ENCODE data around the gene BCO1. TPM values are rescaled to one million over a fixed set of nuclear protein-coding genes. Genes with fewer than 3 reads are reported as not detected.

Gene BCO1
- total and polyA plus RNA-seq, 2 of the 4 experiments (the other 2 are of a cell fraction), result not detected

GRCh38 chr16:81241706-81242105 is 3.2 kb downstream of the BCO1 start:
- dilution Hi-C loops (cut with HindIII; ENCODE audit: low sequenced_read_pairs, unreplicated experiment), result no loop called here
- no peak overlapping the region for H2AK5ac ChIP-seq (ENCODE audit: low read depth, low read length)
- H2BK5ac ChIP-seq (ENCODE audit: low read depth, low read length, poor library complexity, severe bottlenecking), result no peak overlapping the region
- H2BK120ac ChIP-seq (ENCODE audit: low read depth, low read length), result no peak overlapping the region
- ChIA-PET POLR2A (ENCODE audit: unreplicated experiment) (no interaction called here), CTCF (no interaction called here)
- no peak overlapping the region for H3K4ac ChIP-seq (ENCODE audit: low read depth, low read length)
- no peak overlapping the region for H4K8ac ChIP-seq (ENCODE audit: low read depth in 2 of 2, low read length in 2 of 2)
- no peak overlapping the region for H3K56ac ChIP-seq (ENCODE audit: extremely low read depth, insufficient read depth, low read length)
- no peak overlapping the region for H3K23ac ChIP-seq (ENCODE audit: low read depth, low read length)
- H3K18ac ChIP-seq (ENCODE audit: low read depth, low read length), result no peak overlapping the region
- DNase-seq (no peak), ATAC-seq (ENCODE audit: low read depth) (no peak)
- no peak overlapping the region for H2AK9ac ChIP-seq (replicated peaks; ENCODE audit: low read depth, low read length, poor library complexity)
- H3K4me2 ChIP-seq (ENCODE audit: low read depth, low read length), result no peak overlapping the region
- peaks cover 4% of the 10 kb centered on the region for H3K27me3 ChIP-seq (ENCODE audit: control insufficient read depth, insufficient read depth, low read length)
- no peaks in the 10 kb centered on the region for H3K79me1 ChIP-seq (ENCODE audit: low read depth in 1 of 2, low read length in 2 of 2)
- H3K4me1 ChIP-seq (ENCODE audit: control insufficient read depth, insufficient read depth, low read length), result no peaks in the 10 kb centered on the region
- no peak overlapping the region for H4K5ac ChIP-seq (ENCODE audit: low read depth, low read length)
- in situ Hi-C loops (cut with MboI; ENCODE audit: low sequenced_read_pairs), result no loop called here
- H3K14ac ChIP-seq (replicated peaks; ENCODE audit: low read depth, low read length), result no peak overlapping the region
- no peaks in the 10 kb centered on the region for H3K9me1 ChIP-seq (ENCODE audit: insufficient read depth, low read length)
- WGBS, 2 experiments (ENCODE audit: extremely low coverage in 2 of 2, insufficient read length in 1 of 2), result 80% methylated on average over 3 of the region's 5 CpGs; no CpG with 5 or more reads in 1 of the 2 experiments
- no peak overlapping the region for H4K91ac ChIP-seq (ENCODE audit: insufficient read depth, low read depth, low read length)
- no peaks in the 10 kb centered on the region for H3K36me3 ChIP-seq (ENCODE audit: control insufficient read depth, insufficient read depth, low read length)
- H3K4me3 ChIP-seq (ENCODE audit: insufficient read depth, low read depth, low read length), result no peak overlapping the region
- BruUV-seq (replicated peaks), result no TSS peak
- H4K20me1 ChIP-seq (ENCODE audit: insufficient read depth, low read length), result no peaks in the 10 kb centered on the region
- TF ChIP-seq BHLHE40 (IDR thresholded peaks at IDR 0.05; ENCODE audit: low read depth, low read length) (no peak), USF2 (IDR thresholded peaks at IDR 0.05; ENCODE audit: low read depth, low read length) (no peak), MAFK (IDR thresholded peaks at IDR 0.05; ENCODE audit: low read depth, low read length) (no peak), NFE2L2 (IDR thresholded peaks at IDR 0.05; ENCODE audit: low read depth, low read length) (no peak), MXI1 (IDR thresholded peaks at IDR 0.05; ENCODE audit: borderline replicate concordance, low read depth, low read length) (no peak), MAZ (IDR thresholded peaks at IDR 0.05; ENCODE audit: borderline replicate concordance, low read depth, low read length) (no peak), RFX5 (IDR thresholded peaks at IDR 0.05; ENCODE audit: low read depth, low read length) (no peak), SMC3 (IDR thresholded peaks at IDR 0.05; ENCODE audit: low read depth, low read length) (no peak)
- H3K9me3 ChIP-seq (ENCODE audit: control insufficient read depth, insufficient read depth, low read length), result peaks cover 5% of the 10 kb centered on the region
- no peak overlapping the region for H3K9ac ChIP-seq (ENCODE audit: low read depth, low read length)
- no peak overlapping the region for H3K27ac ChIP-seq (ENCODE audit: insufficient read depth, low read length)
- intact Hi-C loops (cut with micrococcal nuclease), result no loop called here
- no peak overlapping the region for H2BK20ac ChIP-seq (ENCODE audit: low read depth, low read length)
- H2BK15ac ChIP-seq (ENCODE audit: low read depth, low read length), result no peak overlapping the region
- no peak overlapping the region for H2AFZ ChIP-seq (replicated peaks; ENCODE audit: low read length, poor library complexity)

All from IMR-90 (cell line).